ENCODE measurements around the gene RHOV. TPM values are rescaled to one million over a fixed set of nuclear protein-coding genes. Genes with fewer than 3 reads are reported as not detected.

RHOV gene
- total and polyA plus RNA-seq, 4 experiments from 2014 or later, result not detected

DNA sequence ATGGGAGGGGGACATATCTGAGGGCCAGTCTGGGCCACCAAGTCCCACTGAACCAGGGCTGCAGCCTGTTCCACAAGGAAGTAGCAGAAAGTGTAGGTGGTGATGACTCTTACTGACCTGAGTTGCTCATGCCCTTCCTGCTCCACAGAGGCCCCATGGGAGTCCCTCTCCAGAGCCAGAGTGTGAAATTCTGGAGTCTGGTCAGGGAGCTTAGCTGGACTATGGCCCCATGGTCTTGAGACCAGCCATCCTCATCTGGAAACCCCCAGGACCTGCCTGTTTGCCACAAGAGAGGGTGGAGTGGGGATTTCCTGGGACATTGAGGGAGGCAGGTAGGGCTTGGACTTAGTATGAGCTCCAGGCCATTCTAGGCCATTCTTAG is 27.2 kb downstream of the RHOV start:
- DNase-seq, result no peak
- intact Hi-C loops (cut with micrococcal nuclease), result no loop called here
- Mint-ChIP-seq H3K27ac (peak overlapping the region in 3 of 7 donors; percentile 44 to 75 (median 55)), H3K9me3 (no peaks in the 10 kb centered on the region), H3K4me1 (peaks cover 12 to 39% (median 23%) of the 10 kb centered on the region in 4 donors), H3K36me3 (peaks cover 3% of the 10 kb centered on the region in 2 donors), H3K4me3 (peak overlapping the region in 1 of 8 donors; percentile 20), H3K27me3 (peaks cover 0 to 2% of the 10 kb centered on the region in 2 donors)
- Histone ChIP-seq H3K9me3 (ENCODE audit: control insufficient read depth in 1 of 2, low read length in 2 of 2) (no peaks in the 10 kb centered on the region), H3K27me3 (ENCODE audit: insufficient read depth, low read length) (no peaks in the 10 kb centered on the region), H3K4me3 (ENCODE audit: low read length in 2 of 2) (no peak overlapping the region), H3K27ac (ENCODE audit: low read depth, low read length) (no peak overlapping the region), H3K36me3 (ENCODE audit: insufficient read depth, low read length) (no peaks in the 10 kb centered on the region), H3K4me1 (ENCODE audit: insufficient read depth, low read length) (peaks cover 35% of the 10 kb centered on the region)
- CTCF ChIA-PET (ENCODE audit: partially characterized antibody), result interaction anchor here (1.4 kb wide), 1 partner anchor 11 kb away, joined by 4 read pairs; no protein-coding TSS in a partner anchor
- POLR2A ChIA-PET (ENCODE audit: partially characterized antibody), result no interaction called here

GRCh38 chr15:40845511-40846284 is 28.3 kb downstream of the RHOV start:
- DNase-seq, result no peak
- ChIA-PET CTCF (ENCODE audit: partially characterized antibody) (interaction anchor here (3.2 kb wide), 1 partner anchor 13 kb away, joined by 24 read pairs; no protein-coding TSS in a partner anchor), POLR2A (ENCODE audit: partially characterized antibody) (interaction anchor here (2.1 kb wide), 1 partner anchor 48 kb away, joined by 5 read pairs; the partner anchor contains the start of gene VPS18)
- Histone ChIP-seq H3K4me3 (ENCODE audit: low read length in 2 of 2) (no peak overlapping the region), H3K36me3 (ENCODE audit: insufficient read depth, low read length) (no peaks in the 10 kb centered on the region), H3K9me3 (ENCODE audit: control insufficient read depth in 1 of 2, low read length in 2 of 2) (no peaks in the 10 kb centered on the region), H3K27me3 (ENCODE audit: insufficient read depth, low read length) (no peaks in the 10 kb centered on the region), H3K27ac (ENCODE audit: low read depth, low read length) (no peak overlapping the region), H3K4me1 (ENCODE audit: insufficient read depth, low read length) (peaks cover 35% of the 10 kb centered on the region)
- H3K27ac Mint-ChIP-seq, result peak overlapping the region in 2 of 7 donors; percentile 41 to 42
- H3K4me1 Mint-ChIP-seq, result peaks cover 12 to 39% (median 23%) of the 10 kb centered on the region in 4 donors
- peaks cover 0 to 3% of the 10 kb centered on the region in 2 donors for H3K36me3 Mint-ChIP-seq
- peak overlapping the region; percentile 27 to 71 (median 55) for H3K4me3 Mint-ChIP-seq
- intact Hi-C loops (cut with micrococcal nuclease), result no loop called here
- H3K9me3 Mint-ChIP-seq, result no peaks in the 10 kb centered on the region
- H3K27me3 Mint-ChIP-seq, result peaks cover 0 to 2% of the 10 kb centered on the region in 2 donors

- Mint-ChIP-seq H3K9me3 (no peaks in the 10 kb centered on the region), H3K27me3 (peaks cover 0 to 2% of the 10 kb centered on the region in 2 donors), H3K4me1 (peaks cover 12 to 39% (median 23%) of the 10 kb centered on the region in 4 donors), H3K36me3 (peaks cover 0 to 3% of the 10 kb centered on the region in 2 donors), H3K4me3 (peak overlapping the region; percentile 84 to 90 (median 86)), H3K27ac (peak overlapping the region; percentile 3 to 85 (median 62))
- H3K36me3 ChIP-seq (ENCODE audit: insufficient read depth, low read length), result no peaks in the 10 kb centered on the region
- intact Hi-C loops (cut with micrococcal nuclease), result no loop called here
- POLR2A ChIA-PET (ENCODE audit: partially characterized antibody), result interaction anchor here (1.2 to 2.1 kb wide), 3 partner anchors 38 to 386 kb away, joined by 3 to 8 read pairs (median 5); partner anchors contain the start of genes CHP1, DNAJC17, EXD1 and VPS18
- H3K27me3 ChIP-seq (ENCODE audit: insufficient read depth, low read length), result no peaks in the 10 kb centered on the region
- H3K27ac ChIP-seq (ENCODE audit: low read depth, low read length), result no peak overlapping the region
- peak overlapping the region; percentile 42 to 63 for H3K4me3 ChIP-seq (ENCODE audit: low read length in 2 of 2)
- CTCF ChIA-PET (ENCODE audit: partially characterized antibody), result interaction anchor here (1.2 to 3.2 kb wide), 3 partner anchors 13 to 50 kb away, joined by 3 to 24 read pairs (median 3); no protein-coding TSS in a partner anchor
- no peaks in the 10 kb centered on the region for H3K9me3 ChIP-seq (ENCODE audit: control insufficient read depth in 1 of 2, low read length in 2 of 2)
- peaks cover 35% of the 10 kb centered on the region for H3K4me1 ChIP-seq (ENCODE audit: insufficient read depth, low read length)
- no peak for DNase-seq
Measured at GRCh38 chr15:40845036-40845435, 29.0 kb downstream of the RHOV start.

DNA sequence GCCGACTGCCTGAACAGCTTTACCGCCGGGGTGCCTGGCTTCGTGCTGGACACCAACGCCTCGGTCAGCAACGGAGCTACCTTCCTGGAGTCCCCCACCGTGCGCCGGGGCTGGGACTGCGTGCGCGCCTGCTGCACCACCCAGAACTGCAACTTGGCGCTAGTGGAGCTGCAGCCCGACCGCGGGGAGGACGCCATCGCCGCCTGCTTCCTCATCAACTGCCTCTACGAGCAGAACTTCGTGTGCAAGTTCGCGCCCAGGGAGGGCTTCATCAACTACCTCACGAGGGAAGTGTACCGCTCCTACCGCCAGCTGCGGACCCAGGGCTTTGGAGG is 29.4 kb downstream of the RHOV start:
- H3K36me3 Mint-ChIP-seq, result peaks cover 0 to 3% of the 10 kb centered on the region in 2 donors
- H3K27me3 Mint-ChIP-seq, result peaks cover 0 to 2% of the 10 kb centered on the region in 2 donors
- H3K36me3 ChIP-seq (ENCODE audit: insufficient read depth, low read length), result no peaks in the 10 kb centered on the region
- no peaks in the 10 kb centered on the region for H3K27me3 ChIP-seq (ENCODE audit: insufficient read depth, low read length)
- H3K4me3 Mint-ChIP-seq, result peak overlapping the region; percentile 84 to 90 (median 86)
- peaks cover 12 to 39% (median 23%) of the 10 kb centered on the region in 4 donors for H3K4me1 Mint-ChIP-seq
- H3K4me3 ChIP-seq (ENCODE audit: low read length in 2 of 2), result peak overlapping the region; percentile 42 to 63
- H3K9me3 ChIP-seq (ENCODE audit: control insufficient read depth in 1 of 2, low read length in 2 of 2), result no peaks in the 10 kb centered on the region
- POLR2A ChIA-PET (ENCODE audit: partially characterized antibody), result interaction anchor here (1.0 to 2.1 kb wide), 4 partner anchors 37 to 386 kb away, joined by 3 to 8 read pairs (median 4); partner anchors contain the start of genes CHP1, DNAJC17, EXD1 and GCHFR
- peaks cover 35% of the 10 kb centered on the region for H3K4me1 ChIP-seq (ENCODE audit: insufficient read depth, low read length)
- H3K27ac Mint-ChIP-seq, result peak overlapping the region in 6 of 7 donors; percentile 22 to 85 (median 62)
- H3K9me3 Mint-ChIP-seq, result no peaks in the 10 kb centered on the region
- H3K27ac ChIP-seq (ENCODE audit: low read depth, low read length), result no peak overlapping the region
- intact Hi-C loops (cut with micrococcal nuclease), result no loop called here
- DNase-seq, result peak in 4 of 5 donors; percentile 26 to 30 (median 28)
- CTCF ChIA-PET (ENCODE audit: partially characterized antibody), result interaction anchor here (1.2 to 3.2 kb wide), 4 partner anchors 14 to 51 kb away, joined by 3 to 24 read pairs (median 3); no protein-coding TSS in a partner anchor

- intact Hi-C loops (cut with micrococcal nuclease), result no loop called here
- POLR2A ChIA-PET (ENCODE audit: partially characterized antibody), result interaction anchor here (0.6 to 2.1 kb wide), 5 partner anchors 11 to 387 kb away, joined by 3 to 8 read pairs (median 3); partner anchors contain the start of genes CHP1, DNAJC17, EXD1 and GCHFR
Measured at GRCh38 chr15:40843885-40844695, 29.9 kb downstream of the RHOV start, which contains the start of gene SPINT1. SPINT1 (plus strand) TSS chr15:40844048; CDS start chr15:40844555, 507 bp downstream.

DNA sequence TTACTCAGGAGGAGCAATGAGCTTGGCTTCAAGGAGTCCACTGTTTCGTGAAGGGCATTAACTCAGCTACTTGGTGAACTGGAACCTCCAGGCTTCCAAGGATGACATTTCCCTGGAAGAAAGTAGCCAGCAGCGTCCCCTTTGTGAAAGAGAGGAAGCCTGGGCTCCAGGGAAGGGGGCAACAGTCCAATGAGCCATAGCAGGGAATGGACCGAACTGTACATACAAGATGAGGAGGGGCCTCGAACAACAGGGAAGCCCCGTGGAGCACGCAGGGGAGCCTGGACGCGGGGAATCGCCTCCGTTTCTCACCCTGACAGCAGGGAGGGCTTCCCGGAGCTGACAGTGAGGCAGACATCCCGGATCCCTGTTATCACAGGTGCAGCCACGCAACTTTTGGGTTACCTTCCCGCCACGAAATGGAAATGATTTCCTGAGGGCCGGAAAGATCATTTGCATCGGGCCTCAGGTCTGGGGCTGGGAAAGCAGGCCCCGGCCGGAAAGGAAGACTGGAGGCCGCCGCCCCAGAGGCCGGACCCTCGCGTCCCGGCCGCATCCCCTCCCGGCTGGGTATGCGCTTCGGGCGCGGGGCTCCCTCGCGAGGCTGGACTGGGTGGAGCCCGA is 30.7 kb downstream of the RHOV start:
- H3K27me3 Mint-ChIP-seq, result peaks cover 0 to 2% of the 10 kb centered on the region in 2 donors
- Histone ChIP-seq H3K36me3 (ENCODE audit: insufficient read depth, low read length) (no peaks in the 10 kb centered on the region), H3K4me3 (ENCODE audit: low read length in 2 of 2) (peak overlapping the region in 1 of 2 donors; percentile 63), H3K27me3 (ENCODE audit: insufficient read depth, low read length) (no peaks in the 10 kb centered on the region), H3K4me1 (ENCODE audit: insufficient read depth, low read length) (peaks cover 35% of the 10 kb centered on the region), H3K27ac (ENCODE audit: low read depth, low read length) (no peak overlapping the region), H3K9me3 (ENCODE audit: control insufficient read depth in 1 of 2, low read length in 2 of 2) (no peaks in the 10 kb centered on the region)
- peak overlapping the region; percentile 78 to 86 (median 84) for H3K4me3 Mint-ChIP-seq
- peaks cover 0 to 3% of the 10 kb centered on the region in 2 donors for H3K36me3 Mint-ChIP-seq
- intact Hi-C loops (cut with micrococcal nuclease), result no loop called here
- POLR2A ChIA-PET (ENCODE audit: partially characterized antibody), result interaction anchor here (0.6 to 2.1 kb wide), 4 partner anchors 10 to 79 kb away, joined by 3 to 8 read pairs (median 4); partner anchors contain the start of genes DNAJC17, GCHFR, VPS18 and ZFYVE19
- no peaks in the 10 kb centered on the region for H3K9me3 Mint-ChIP-seq
- H3K27ac Mint-ChIP-seq, result peak overlapping the region in 2 of 7 donors; percentile 13 to 46
- H3K4me1 Mint-ChIP-seq, result peaks cover 12 to 39% (median 22%) of the 10 kb centered on the region in 4 donors
- no peak for DNase-seq
- CTCF ChIA-PET (ENCODE audit: partially characterized antibody), result interaction anchor here (1.2 to 3.2 kb wide), 3 partner anchors 15 to 52 kb away, joined by 3 to 24 read pairs (median 3); no protein-coding TSS in a partner anchor

More at GRCh38 chr15:40843885-40844695, 29.9 kb downstream of the RHOV start, which contains the start of gene SPINT1:
- no peaks in the 10 kb centered on the region for H3K9me3 Mint-ChIP-seq
- H3K36me3 ChIP-seq (ENCODE audit: insufficient read depth, low read length), result no peaks in the 10 kb centered on the region
- H3K36me3 Mint-ChIP-seq, result peaks cover 0 to 3% of the 10 kb centered on the region in 2 donors
- peak within 1 kb of the TSS; percentile 42 to 63 for H3K4me3 ChIP-seq (ENCODE audit: low read length in 2 of 2)
- no peaks in the 10 kb centered on the region for H3K27me3 ChIP-seq (ENCODE audit: insufficient read depth, low read length)
- peak; percentile 22 to 44 (median 28) for DNase-seq
- H3K4me1 Mint-ChIP-seq, result peaks cover 12 to 39% (median 23%) of the 10 kb centered on the region in 4 donors
- peaks cover 35% of the 10 kb centered on the region for H3K4me1 ChIP-seq (ENCODE audit: insufficient read depth, low read length)
- peak within 1 kb of the TSS; percentile 84 to 90 (median 86) for H3K4me3 Mint-ChIP-seq
- H3K27ac ChIP-seq (ENCODE audit: low read depth, low read length), result no peak within 1 kb of the TSS
- H3K9me3 ChIP-seq (ENCODE audit: control insufficient read depth in 1 of 2, low read length in 2 of 2), result no peaks in the 10 kb centered on the region
- peaks cover 0 to 2% of the 10 kb centered on the region in 2 donors for H3K27me3 Mint-ChIP-seq
- H3K27ac Mint-ChIP-seq, result peak within 1 kb of the TSS; percentile 13 to 85 (median 62)
- CTCF ChIA-PET (ENCODE audit: partially characterized antibody), result interaction anchor here (1.2 to 3.2 kb wide), 4 partner anchors 14 to 51 kb away, joined by 3 to 24 read pairs (median 3); no protein-coding TSS in a partner anchor
